Fibroblast of pulmonary artery (primary cell): ENCODE results near the gene LDB2.
A peak's percentile ranks its signal among the peaks of the same experiment; 100 is the strongest.

ENCODE experiments used
- DNase-seq: peaks from one replicate; pipeline ENCODE4 v3.0.0-alpha.2; 2010; ENCODE audit warnings: low read depth
- H3K4me3 ChIP-seq: replicated peaks from 2 replicates; pipeline ENCODE4 v1.5.1; 2011; ENCODE audit warnings: low read depth, mild to moderate bottlenecking, control low read depth, low read length, moderate library complexity
- CTCF ChIP-seq: IDR thresholded peaks from 2 replicates; pipeline ENCODE4 v1.5.1; 2011; ENCODE audit warnings: mild to moderate bottlenecking, control low read depth, low read length, inconsistent platforms; ENCODE audit errors: missing control alignments

The LDB2 gene

GRCh38 chr4:16791460-16791859 is 107.0 kb downstream of the LDB2 start:
- no peak for TF ChIP-seq CTCF
- no peak for DNase-seq

DNA sequence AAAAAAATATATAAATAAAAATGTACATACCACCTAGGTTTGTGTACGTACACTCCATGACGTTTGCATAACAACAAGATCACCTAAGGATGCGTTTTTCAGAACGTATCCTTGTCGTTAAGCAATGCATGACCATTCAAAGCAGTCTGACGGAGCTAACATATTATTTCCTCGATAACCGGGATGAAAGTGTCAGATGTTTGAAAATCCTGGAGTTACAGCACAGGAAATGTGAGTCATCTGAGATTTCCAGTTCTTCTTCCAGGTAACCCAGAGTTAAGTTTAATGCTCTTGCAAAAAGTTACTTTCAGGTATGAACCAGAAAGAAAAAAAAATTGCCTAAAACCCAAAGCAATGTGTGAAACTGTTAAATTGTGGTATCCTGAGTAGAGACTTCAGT is 107.9 kb downstream of the LDB2 start:
- DNase-seq = no peak
- TF ChIP-seq CTCF = no peak
- H3K4me3 ChIP-seq = no peak overlapping the region

More at GRCh38 chr4:16791460-16791859, 107.0 kb downstream of the LDB2 start:
- no peak overlapping the region for H3K4me3 ChIP-seq

GRCh38 chr4:16788868-16789267 is 109.6 kb downstream of the LDB2 start:
- H3K4me3 ChIP-seq = no peak overlapping the region
- TF ChIP-seq CTCF = no peak
- no peak for DNase-seq

GRCh38 chr4:16785793-16786527 is 112.5 kb downstream of the LDB2 start:
- TF ChIP-seq CTCF = no peak
- no peak for DNase-seq
- no peak overlapping the region for H3K4me3 ChIP-seq

- TF ChIP-seq CTCF = no peak
- no peak overlapping the region for H3K4me3 ChIP-seq
- peak; percentile 72 for DNase-seq
Observed at GRCh38 chr4:16783119-16783518, 115.3 kb downstream of the LDB2 start.

- no peak overlapping the region for H3K4me3 ChIP-seq
- peak; percentile 54 for DNase-seq
- TF ChIP-seq CTCF = no peak
Observed at GRCh38 chr4:16779028-16779675, 119.3 kb downstream of the LDB2 start.
